ENCODE measurements around the gene MRPL36. TPM values are rescaled to one million over a fixed set of nuclear protein-coding genes. Genes with fewer than 3 reads are reported as not detected.
"Not testable (repeated sequence)": the region's sequence is repeated elsewhere in the genome, so short reads cannot be mapped to it uniquely, and the experiment has no call there.

MRPL36 gene
- total and polyA plus RNA-seq, 9 of the 15 experiments (the other 6 are each of a cell fraction or from before 2014, with no cell fraction given): 78.3 to 557 (median 124) TPM

GRCh38 chr5:1843761-1844160 is 44.1 kb upstream of the MRPL36 start:
- DNase-seq (ENCODE audit: extremely low read depth in 1 of 4, low spot score in 3 of 4); CTCF ChIA-PET (ENCODE audit: low intra/inter-chr PET ratio); H3K4me2 ChIP-seq (ENCODE audit: insufficient read depth, low read length); intact Hi-C loops (cut with micrococcal nuclease); H3K27ac ChIP-seq (ENCODE audit: extremely low read depth, low read depth, low read length); H2AFZ ChIP-seq (ENCODE audit: low read depth, low read length); BruUV-seq (replicated peaks); H3K79me2 ChIP-seq (ENCODE audit: control insufficient read depth, insufficient read depth, low read length); H3K9ac ChIP-seq (ENCODE audit: insufficient read depth in 1 of 2, low read depth in 2 of 2, low read length in 2 of 2); in situ Hi-C loops (cut with MboI); H3K9me1 ChIP-seq (ENCODE audit: control insufficient read depth, insufficient read depth, low read length); H3K9me3 ChIP-seq (replicated peaks; ENCODE audit: control insufficient read depth, insufficient read depth, low read depth, low read length); H3K4me3 ChIP-seq; FAIRE-seq; ATAC-seq; H3K36me3 ChIP-seq (ENCODE audit: control insufficient read depth, insufficient read depth, low read length): not testable (repeated sequence)
- POLR2A ChIA-PET: interaction anchor here (0.8 kb wide), 1 partner anchor 545 kb away, joined by 4 read pairs; no protein-coding TSS in a partner anchor
- H3K4me1 ChIP-seq (replicated peaks in 1 of 2; ENCODE audit: control insufficient read depth in 2 of 2, insufficient read depth in 2 of 2, low read length in 2 of 2): peaks cover 0 to 15% of the 10 kb centered on the region in 2 experiments; a peak in 2 of 5 replicates
- 2% methylated on average over 10 of the region's 10 CpGs for WGBS (ENCODE audit: insufficient coverage, low coverage, missing lambda C conversion rate)
- H4K20me1 ChIP-seq (replicated peaks; ENCODE audit: control insufficient read depth, insufficient read depth, low read length): peaks cover 16% of the 10 kb centered on the region; the same call in 1 of the 2 replicates
- H3K27me3 ChIP-seq (ENCODE audit: control insufficient read depth in 2 of 2, insufficient read depth in 2 of 2, low read length in 2 of 2): peaks cover 39 to 58% of the 10 kb centered on the region in 2 experiments

GRCh38 chr5:1842004-1842819 is 42.6 kb upstream of the MRPL36 start:
- intact Hi-C loops (cut with micrococcal nuclease) (no loop called here), in situ Hi-C loops (cut with MboI) (no loop called here)
- FAIRE-seq (no peak), ATAC-seq (no peak), DNase-seq (ENCODE audit: extremely low read depth in 1 of 4, low spot score in 3 of 4) (no peak)
- no peak overlapping the region for H3K9ac ChIP-seq (ENCODE audit: insufficient read depth in 1 of 2, low read depth in 2 of 2, low read length in 2 of 2)
- no peak overlapping the region for H3K4me3 ChIP-seq
- H3K4me1 ChIP-seq (replicated peaks in 1 of 2; ENCODE audit: control insufficient read depth in 2 of 2, insufficient read depth in 2 of 2, low read length in 2 of 2): peaks cover 0 to 20% of the 10 kb centered on the region in 2 experiments; a peak in 2 of 5 replicates
- no peaks in the 10 kb centered on the region for H3K9me3 ChIP-seq (replicated peaks; ENCODE audit: control insufficient read depth, insufficient read depth, low read depth, low read length)
- peaks cover 13% of the 10 kb centered on the region; the same call in 1 of the 2 replicates for H4K20me1 ChIP-seq (replicated peaks; ENCODE audit: control insufficient read depth, insufficient read depth, low read length)
- H3K27me3 ChIP-seq (ENCODE audit: control insufficient read depth in 2 of 2, insufficient read depth in 2 of 2, low read length in 2 of 2): peaks cover 49 to 58% of the 10 kb centered on the region in 2 experiments
- ChIA-PET CTCF (ENCODE audit: low intra/inter-chr PET ratio) (no interaction called here), POLR2A (interaction anchor here (1.9 kb wide), 1 partner anchor 13 kb away, joined by 5 read pairs; no protein-coding TSS in a partner anchor)
- H3K79me2 ChIP-seq (ENCODE audit: control insufficient read depth, insufficient read depth, low read length): no peaks in the 10 kb centered on the region
- H3K4me2 ChIP-seq (ENCODE audit: insufficient read depth, low read length): no peak overlapping the region
- no peak overlapping the region for H3K27ac ChIP-seq (ENCODE audit: extremely low read depth, low read depth, low read length)
- 8% methylated on average over 17 of the region's 17 CpGs for WGBS (ENCODE audit: insufficient coverage, low coverage, missing lambda C conversion rate)
- BruUV-seq (replicated peaks): no TSS peak
- H3K36me3 ChIP-seq (ENCODE audit: control insufficient read depth, insufficient read depth, low read length): no peaks in the 10 kb centered on the region
- H3K9me1 ChIP-seq (ENCODE audit: control insufficient read depth, insufficient read depth, low read length): no peaks in the 10 kb centered on the region
- H2AFZ ChIP-seq (ENCODE audit: low read depth, low read length): no peak overlapping the region
- TF ChIP-seq CHD4 (IDR thresholded peaks at IDR 0.05; ENCODE audit: insufficient read depth, insufficient replicate concordance, low read depth, low read length, poor library complexity, severe bottlenecking): no peak
- TF ChIP-seq DACH1 (IDR thresholded peaks at IDR 0.05; ENCODE audit: partially characterized antibody): no peak
- no peak for TF ChIP-seq CXXC5 (CRISPR knock-in tag; IDR thresholded peaks at IDR 0.05)
- no peak for TF ChIP-seq ARHGAP35 (IDR thresholded peaks at IDR 0.05; ENCODE audit: partially characterized antibody)
- no peak for TF ChIP-seq ZNF655 (CRISPR knock-in tag; IDR thresholded peaks at IDR 0.05)
- no peak for TF ChIP-seq ZNF507 (tag; conservative IDR thresholded peaks at IDR 0.05)
- no peak for TF ChIP-seq XRCC4 (IDR thresholded peaks at IDR 0.05; ENCODE audit: extremely low read depth, insufficient read depth, insufficient read length)
- no peak for TF ChIP-seq ZC3H11A (IDR thresholded peaks at IDR 0.05; ENCODE audit: low read depth, low read length)

Measured in K562 (cell line).